Bronchial epithelial cell (primary cell): Measurements from ENCODE around the gene FANCE. TPM values are rescaled to one million over a fixed set of nuclear protein-coding genes. Genes with fewer than 3 reads are reported as not detected.
"Not testable (repeated sequence)": the region's sequence is repeated elsewhere in the genome, so short reads cannot be mapped to it uniquely, and the experiment has no call there.

Source experiments
- DNase-seq: peaks from one replicate; pipeline ENCODE4 v3.0.0-alpha.2; 2010; ENCODE audit warnings: low read depth
- FAIRE-seq: peaks from 2 replicates; lab custom pipeline; 2011; peaks lifted over from hg19 to GRCh38; lab: Jason Lieb, UNC
- H3K27me3 ChIP-seq: 2 replicates; pipeline ENCODE4 v1.5.1; 2011; ENCODE audit warnings: low read length; ENCODE audit not compliant: control insufficient read depth, insufficient read depth
- H3K36me3 ChIP-seq: 2 replicates; pipeline ENCODE4 v1.5.1; 2011; ENCODE audit warnings: low read length; ENCODE audit not compliant: control insufficient read depth, insufficient read depth
- H3K4me3 ChIP-seq: 2 replicates; pipeline ENCODE4 v1.5.1; 2011; ENCODE audit warnings: mild to moderate bottlenecking, low read depth, low read length, control low read depth
- CTCF ChIP-seq: IDR thresholded peaks from 2 replicates; pipeline ENCODE4 v1.5.1; 2011; ENCODE audit warnings: mild to moderate bottlenecking, moderate library complexity, low read length, control low read depth, inconsistent platforms; ENCODE audit not compliant: insufficient read depth, severe bottlenecking
- total RNA-seq: library from RNA; depleted of rRNA; stranded (reverse); fragments of >200 nt; gene quantifications from 2 replicates; pipeline ENCODE4 v1.2.1, GENCODE V29; 2014

The FANCE gene
- total RNA-seq, 1 donor from 2014 or later: 46.3 TPM

- FAIRE-seq (no peak), DNase-seq (no peak)
- H3K27me3 ChIP-seq: no peaks in the 10 kb centered on the region
- TF ChIP-seq CTCF: no peak
- peaks cover 27% of the 10 kb centered on the region for H3K36me3 ChIP-seq
- no peak overlapping the region for H3K4me3 ChIP-seq
These were observed 24.3 kb upstream of the FANCE start for GRCh38 chr6:35427851-35428321.

GRCh38 chr6:35428421-35429149, 23.6 kb upstream of the FANCE start:
- no peak for DNase-seq
- no peak for FAIRE-seq
- Histone ChIP-seq H3K36me3 (peaks cover 25% of the 10 kb centered on the region), H3K4me3 (no peak overlapping the region), H3K27me3 (no peaks in the 10 kb centered on the region)
- no peak for TF ChIP-seq CTCF

GRCh38 chr6:35429463-35429862, 22.7 kb upstream of the FANCE start:
- Histone ChIP-seq H3K36me3 (peaks cover 16% of the 10 kb centered on the region), H3K27me3 (no peaks in the 10 kb centered on the region), H3K4me3 (no peak overlapping the region)
- TF ChIP-seq CTCF: no peak
- FAIRE-seq (no peak), DNase-seq (no peak)

- DNase-seq (no peak), FAIRE-seq (no peak)
- Histone ChIP-seq H3K36me3 (no peaks in the 10 kb centered on the region), H3K4me3 (no peak overlapping the region), H3K27me3 (no peaks in the 10 kb centered on the region)
- no peak for TF ChIP-seq CTCF
These were observed 19.8 kb upstream of the FANCE start for GRCh38 chr6:35432291-35432690.

GRCh38 chr6:35432702-35433101, 19.4 kb upstream of the FANCE start:
- H3K4me3 ChIP-seq, FAIRE-seq, H3K36me3 ChIP-seq, DNase-seq, H3K27me3 ChIP-seq: not testable (repeated sequence)

GRCh38 chr6:35435074-35435837, 16.9 kb upstream of the FANCE start:
- TF ChIP-seq CTCF: no peak
- FAIRE-seq: no peak
- Histone ChIP-seq H3K4me3 (no peak overlapping the region), H3K27me3 (no peaks in the 10 kb centered on the region), H3K36me3 (no peaks in the 10 kb centered on the region)
- DNase-seq: no peak
